Sigmoid colon (tissue), 4 donors: ENCODE measurements around the gene CCL14.

Source experiments
- CTCF ChIP-seq, 4 experiments: fragments of 450-650 bp in 3 of 4; fragments of 200-600 bp in 1 of 4; IDR thresholded peaks; one replicate each; pipeline ENCODE4 v1.5.1; 2016 to 2019; ENCODE audit warnings: antibody characterized with exemption in 4 of 4, mild to moderate bottlenecking in 3 of 4, moderate library complexity in 2 of 4
- EP300 ChIP-seq, 4 donors: sonication (generic); formaldehyde crosslinking; IDR thresholded peaks; one replicate each; pipeline ENCODE4 v1.6.1; 2017; ENCODE audit warnings: antibody characterized with exemption in 4 of 4
- POLR2A ChIP-seq, 2 donors: fragments of 450-650 bp; IDR thresholded peaks; one replicate each; pipeline ENCODE4 v1.6.1; 2016; ENCODE audit warnings: antibody characterized with exemption in 2 of 2, mild to moderate bottlenecking in 2 of 2, moderate library complexity in 2 of 2
- POLR2AphosphoS5 ChIP-seq, 4 donors: sonication (generic); formaldehyde crosslinking; IDR thresholded peaks; one replicate each; pipeline ENCODE4 v1.6.1; 2017; ENCODE audit warnings: antibody characterized with exemption in 4 of 4

DNA sequence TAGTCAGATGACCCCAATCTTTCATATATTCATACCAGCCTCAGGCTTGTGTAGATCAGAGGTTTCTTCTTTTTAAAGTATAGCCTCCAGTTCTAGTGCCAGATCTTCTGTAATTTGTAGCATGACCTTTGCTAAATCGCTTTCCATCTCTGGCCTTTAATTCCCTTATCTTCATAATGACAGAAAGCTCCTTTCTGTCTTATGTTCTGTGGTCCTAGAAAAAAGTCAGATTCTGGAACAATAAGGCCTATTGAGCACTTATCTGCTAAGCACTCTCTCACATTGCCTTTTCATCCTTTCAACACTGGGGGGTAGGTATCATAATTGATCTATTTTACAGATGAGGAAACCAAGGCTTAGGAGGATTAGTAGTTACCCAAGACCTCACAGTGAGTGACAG, 14.5 kb downstream of the CCL14 start:
- no peak for TF ChIP-seq CTCF (IDR thresholded peaks at IDR 0.05)
- TF ChIP-seq POLR2AphosphoS5 (IDR thresholded peaks at IDR 0.05), result no peak
- TF ChIP-seq POLR2A (IDR thresholded peaks at IDR 0.05), result no peak
- TF ChIP-seq EP300 (IDR thresholded peaks at IDR 0.05), result no peak
